IMR-90 (cell line): ENCODE measurements around the gene GPR108.
A peak's percentile ranks its signal among the peaks of the same experiment; 100 is the strongest.

Experiments
- CEBPB ChIP-seq: IDR thresholded peaks from 2 replicates; pipeline ENCODE4 v1.6.1; 2012; ENCODE audit warnings: low read depth, low read length, improper control_type of control experiment
- CHD1 ChIP-seq: IDR thresholded peaks from 2 replicates; pipeline ENCODE4 v1.6.1; 2012; ENCODE audit warnings: low read depth, low read length, improper control_type of control experiment
- CTCF ChIP-seq: conservative IDR thresholded peaks from 2 replicates; pipeline ENCODE4 v1.5.1; 2012; ENCODE audit warnings: mild to moderate bottlenecking, low read depth, low read length, improper control_type of control experiment
- FOS ChIP-seq: fragments of 150-350 bp; IDR thresholded peaks from 2 replicates; pipeline ENCODE4 v1.6.1; 2016; ENCODE audit warnings: low read depth, low read length
- MXI1 ChIP-seq: IDR thresholded peaks from 2 replicates; pipeline ENCODE4 v1.6.1; 2012; ENCODE audit warnings: low read depth, mild to moderate bottlenecking, low read length, moderate library complexity, borderline replicate concordance
- POLR2A ChIP-seq: IDR thresholded peaks from 2 replicates; pipeline ENCODE4 v1.6.1; 2012; ENCODE audit warnings: mild to moderate bottlenecking, low read depth, low read length
- RCOR1 ChIP-seq: IDR thresholded peaks from 2 replicates; pipeline ENCODE4 v1.6.1; 2012; ENCODE audit warnings: mild to moderate bottlenecking, low read length, improper control_type of control experiment; ENCODE audit not compliant: insufficient replicate concordance
- RFX5 ChIP-seq: IDR thresholded peaks from 2 replicates; pipeline ENCODE4 v1.8.0; 2012; ENCODE audit warnings: low read depth, mild to moderate bottlenecking, low read length, moderate library complexity
- USF2 ChIP-seq: fragments of 150-350 bp; IDR thresholded peaks from 2 replicates; pipeline ENCODE4 v1.6.1; 2017; ENCODE audit warnings: mild to moderate bottlenecking, antibody characterized with exemption, low read length, low read depth

- no peak for TF ChIP-seq MXI1
- TF ChIP-seq CTCF: peak; percentile 65
- TF ChIP-seq CHD1: no peak
- peak; percentile 53; the same call in 1 of the 2 replicates for TF ChIP-seq CEBPB
- TF ChIP-seq FOS: no peak
- peak; percentile 49; the same call in 1 of the 2 replicates for TF ChIP-seq POLR2A
- no peak for TF ChIP-seq RCOR1
- TF ChIP-seq RFX5: no peak
- 0 out of 2 replicates have a peak, but pooled peaks have one; percentile 3 for TF ChIP-seq USF2
These were observed 1.0 kb downstream of the GPR108 start for GRCh38 chr19:6736169-6736916.
